ENCODE measurements around the gene KIAA1755.

The KIAA1755 gene

DNA sequence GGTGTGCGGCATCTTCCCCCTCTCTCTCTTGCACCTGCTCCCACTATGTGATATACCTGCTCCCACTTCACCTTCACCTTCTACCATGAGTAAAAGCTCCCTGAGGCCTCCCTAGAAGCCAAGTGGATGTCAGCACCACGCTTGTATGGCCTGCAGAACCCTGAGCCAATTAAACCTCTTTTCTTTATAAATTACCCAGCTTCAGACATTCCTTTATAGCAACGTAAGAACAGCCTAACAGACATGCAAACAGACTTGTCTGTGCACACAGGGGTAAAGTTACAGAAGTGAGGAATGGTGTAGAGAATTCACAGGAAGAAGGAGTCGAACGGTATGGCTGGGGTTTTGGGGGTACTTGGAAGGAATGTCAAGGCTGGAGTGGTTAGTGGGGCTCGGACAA is 80.7 kb downstream of the KIAA1755 start:
- DNase-seq = no peak

DNA sequence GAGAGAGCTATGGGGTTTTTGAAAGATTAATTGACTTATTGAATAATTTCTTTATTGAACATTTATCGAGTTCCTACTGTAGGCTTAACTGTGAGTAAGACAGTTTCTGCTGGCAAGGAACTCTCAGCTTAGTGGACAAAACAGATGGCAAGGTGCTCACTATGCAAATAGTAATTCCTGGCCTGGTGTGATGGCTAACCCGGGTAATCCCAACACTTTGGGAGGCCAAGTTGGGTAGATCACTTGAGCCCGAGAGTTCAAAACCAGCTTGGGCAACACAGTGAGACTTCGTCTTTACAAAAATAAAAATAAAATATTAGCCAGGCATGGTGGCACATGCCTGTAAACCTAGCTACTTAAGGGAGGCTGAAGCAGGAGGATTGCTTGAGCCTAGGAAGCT is 82.0 kb downstream of the KIAA1755 start:
- no peak for DNase-seq

DNA sequence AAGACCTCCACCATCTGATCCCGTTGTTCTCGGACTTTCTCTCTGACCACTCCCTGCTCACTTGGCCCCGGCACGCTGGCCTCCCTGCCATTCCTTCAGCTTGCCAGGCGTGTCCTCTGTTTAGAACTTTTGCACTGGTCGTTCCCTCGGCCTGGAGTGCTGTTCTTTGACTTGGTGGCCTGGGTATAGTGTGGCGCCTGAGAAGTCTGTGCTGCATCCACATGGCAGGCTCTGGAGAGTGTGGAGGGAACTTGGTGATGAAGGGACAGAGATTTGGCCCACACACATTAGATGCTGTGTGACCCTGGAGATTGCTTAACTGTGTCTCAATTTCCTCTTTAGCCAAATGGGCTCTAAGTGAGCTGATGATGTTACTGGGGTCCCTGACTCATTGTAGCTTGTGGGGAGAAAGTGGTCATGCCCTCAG is 82.5 kb downstream of the KIAA1755 start:
- DNase-seq = peak; percentile 41

DNA sequence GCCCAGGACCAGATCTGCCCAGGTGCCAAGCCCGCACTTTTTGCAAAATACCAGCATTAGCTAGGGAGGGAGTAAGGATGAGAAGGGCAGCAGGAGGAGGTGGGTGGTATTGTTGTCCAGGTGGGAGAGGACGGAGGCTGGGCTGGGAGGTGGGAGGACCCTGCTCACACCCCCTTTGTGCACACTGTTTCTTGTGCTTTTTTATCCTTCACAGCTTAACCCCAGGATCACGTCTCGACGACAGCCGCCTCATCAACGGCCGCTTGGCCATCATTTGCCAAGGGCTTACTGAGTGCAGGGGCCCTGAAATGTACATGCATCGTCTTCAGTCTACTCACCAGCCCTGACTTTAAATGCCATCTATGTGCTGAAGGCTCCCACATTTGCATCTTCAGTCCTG is 83.3 kb downstream of the KIAA1755 start:
- DNase-seq = peak; percentile 42

DNA sequence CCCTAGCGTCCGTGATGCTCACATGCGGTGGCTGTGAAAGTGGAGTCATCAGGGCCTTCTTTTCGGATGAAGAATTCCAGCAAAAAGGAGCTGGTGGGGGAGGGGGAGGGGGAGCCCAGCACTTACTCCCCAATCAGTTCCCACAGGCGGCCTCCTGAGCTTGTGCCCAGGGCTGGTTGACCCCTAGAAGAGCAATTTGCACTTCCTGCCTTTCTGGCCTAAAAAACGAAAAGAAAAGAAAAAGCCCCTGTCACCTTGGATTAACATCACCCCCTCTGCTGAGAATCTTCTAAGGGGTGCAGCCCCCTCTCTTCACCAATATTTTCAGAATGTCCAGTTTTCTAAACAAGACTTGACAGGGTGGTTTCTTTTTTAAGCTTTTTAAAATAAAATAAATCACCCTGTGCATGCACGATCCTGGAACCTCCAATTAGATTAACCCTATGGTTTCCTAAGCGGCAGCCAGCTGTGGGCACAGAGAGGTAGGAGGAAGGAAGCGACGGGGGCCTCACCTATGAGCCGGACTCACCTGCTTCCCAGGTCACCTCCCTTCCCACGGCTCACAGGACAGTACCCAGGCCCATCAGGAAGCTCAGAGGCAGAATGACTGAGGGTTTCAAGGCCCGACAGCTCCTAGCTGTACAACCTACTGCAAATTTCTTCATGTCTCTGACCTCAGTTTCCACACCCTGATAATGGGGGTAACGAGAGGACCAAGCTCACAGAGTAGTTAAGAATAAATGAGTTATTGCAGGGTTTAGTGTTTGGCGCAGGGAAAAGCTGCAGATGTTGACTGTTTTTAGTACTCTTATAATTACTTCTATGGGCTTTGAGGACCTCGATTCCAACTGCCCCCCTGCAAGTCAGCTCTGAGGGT is 85.0 kb downstream of the KIAA1755 start:
- peak; percentile 45 for DNase-seq

DNA sequence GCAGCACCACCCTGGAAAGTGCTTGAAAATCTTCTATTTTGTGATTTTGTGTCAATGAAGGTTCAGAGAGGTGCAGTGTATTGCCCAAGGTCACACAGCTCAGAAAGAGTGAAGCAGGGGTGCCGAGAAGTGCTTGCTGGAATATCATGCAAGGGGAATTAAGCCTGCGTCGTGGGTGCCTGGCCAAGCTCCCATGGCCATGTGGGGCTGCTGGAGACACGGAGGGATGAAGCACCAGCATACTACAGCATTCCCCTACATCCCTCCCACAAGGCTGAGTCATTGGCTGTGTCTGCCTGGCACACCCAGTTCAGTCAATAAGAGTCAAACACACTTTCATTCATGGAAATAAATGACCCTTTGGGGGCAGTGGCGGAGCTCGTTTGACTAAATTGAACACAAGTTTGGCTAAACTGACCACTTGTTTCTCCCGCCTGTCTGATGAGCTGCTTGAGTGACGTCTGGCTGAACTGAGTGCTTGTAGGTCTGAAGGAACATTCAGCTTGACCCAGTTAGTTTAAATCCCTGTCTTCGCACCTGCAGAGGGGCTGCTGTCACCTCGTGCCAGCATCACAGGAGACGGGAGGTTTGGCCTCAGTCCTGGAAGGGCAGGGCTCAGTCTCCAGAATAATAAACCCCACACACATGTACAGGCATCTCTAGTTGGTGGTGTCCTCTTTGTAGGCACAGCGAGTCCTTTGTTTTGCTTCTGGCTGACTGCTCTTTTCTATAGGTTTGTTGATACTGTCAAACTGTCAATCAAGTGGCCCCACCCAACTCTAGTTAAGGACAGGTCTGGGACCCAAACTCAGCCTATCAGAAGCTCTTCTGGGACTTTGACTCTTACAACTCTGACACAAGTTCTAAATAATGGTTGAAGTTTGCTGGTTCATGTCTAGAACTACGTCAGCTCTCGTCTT is 87.0 kb downstream of the KIAA1755 start:
- peak; percentile 92 for DNase-seq

DNA sequence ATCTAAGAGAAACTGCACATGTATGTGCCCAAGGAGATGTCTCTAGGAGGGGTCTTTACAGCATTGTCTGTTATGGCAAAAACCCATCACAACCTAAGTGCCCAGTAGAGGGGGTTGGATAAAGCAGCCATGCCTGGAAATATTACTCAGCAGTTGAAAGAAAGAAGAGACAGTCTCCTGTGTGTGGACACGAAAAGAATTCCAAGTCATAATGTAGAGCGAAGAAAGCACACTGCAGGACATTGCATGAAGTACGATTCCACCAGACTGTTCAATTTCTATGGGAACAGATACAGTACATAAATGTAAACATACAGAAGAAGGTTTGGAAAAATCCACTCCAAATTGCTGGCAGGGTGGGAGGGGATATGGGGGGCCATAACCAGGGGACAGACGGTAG is 88.1 kb downstream of the KIAA1755 start:
- DNase-seq = peak; percentile 56

DNA sequence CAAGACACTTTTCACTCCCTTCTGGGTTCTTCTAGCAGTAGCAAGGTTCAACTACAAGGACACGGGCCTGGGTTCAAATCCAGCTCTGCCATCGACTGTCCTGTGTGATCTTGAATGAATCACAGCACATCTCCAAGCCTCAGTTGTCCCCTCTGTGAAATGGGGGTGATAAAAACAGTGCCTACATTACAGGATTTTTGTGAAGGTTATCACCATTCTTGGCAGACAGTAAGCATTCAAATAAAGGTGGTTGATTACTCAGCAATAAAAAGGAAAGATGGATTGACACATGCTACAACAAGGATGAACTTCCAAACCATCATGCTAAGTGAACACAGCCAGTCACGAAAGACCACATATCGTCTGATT is 88.9 kb downstream of the KIAA1755 start:
- DNase-seq = no peak

DNA sequence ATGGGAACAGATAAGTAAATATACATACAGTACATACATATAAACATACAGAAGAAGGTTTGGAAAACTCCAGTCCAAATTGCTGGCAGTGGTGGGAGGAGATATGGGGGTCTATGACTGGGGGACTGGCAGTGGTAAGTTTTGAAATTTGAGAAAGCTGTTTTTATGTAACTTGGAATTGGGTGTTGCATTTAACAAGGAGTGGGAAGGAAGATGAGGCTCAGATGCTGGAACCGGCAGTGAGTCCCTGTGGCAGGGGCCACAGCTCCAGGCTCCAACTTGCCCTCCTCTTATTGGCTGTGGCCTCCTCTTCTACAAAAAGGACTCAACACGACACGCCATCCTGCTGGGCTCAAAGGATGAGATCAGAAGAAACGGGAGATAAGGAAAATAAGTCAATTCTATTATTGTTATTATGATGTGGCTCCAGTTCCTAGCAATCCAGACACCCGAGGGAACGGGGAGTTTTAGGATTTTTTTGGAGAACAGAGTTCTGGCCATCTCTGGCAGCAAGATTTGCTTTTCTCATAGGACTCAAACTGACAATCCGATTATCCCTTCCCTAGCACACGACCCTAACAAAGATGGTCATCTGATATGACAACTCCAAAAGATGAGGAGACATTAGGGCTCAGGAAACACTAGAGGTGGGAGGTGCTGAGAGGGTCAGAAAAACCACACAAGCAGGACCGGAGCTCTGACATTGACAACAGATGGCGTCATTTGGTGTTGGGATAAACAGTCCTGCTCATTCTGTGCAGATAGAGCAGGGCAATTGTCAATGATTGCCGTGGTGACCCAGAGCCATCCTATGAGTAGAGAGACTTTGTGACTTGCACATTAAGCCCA is 89.5 kb downstream of the KIAA1755 start:
- peak; percentile 67 for DNase-seq

DNA sequence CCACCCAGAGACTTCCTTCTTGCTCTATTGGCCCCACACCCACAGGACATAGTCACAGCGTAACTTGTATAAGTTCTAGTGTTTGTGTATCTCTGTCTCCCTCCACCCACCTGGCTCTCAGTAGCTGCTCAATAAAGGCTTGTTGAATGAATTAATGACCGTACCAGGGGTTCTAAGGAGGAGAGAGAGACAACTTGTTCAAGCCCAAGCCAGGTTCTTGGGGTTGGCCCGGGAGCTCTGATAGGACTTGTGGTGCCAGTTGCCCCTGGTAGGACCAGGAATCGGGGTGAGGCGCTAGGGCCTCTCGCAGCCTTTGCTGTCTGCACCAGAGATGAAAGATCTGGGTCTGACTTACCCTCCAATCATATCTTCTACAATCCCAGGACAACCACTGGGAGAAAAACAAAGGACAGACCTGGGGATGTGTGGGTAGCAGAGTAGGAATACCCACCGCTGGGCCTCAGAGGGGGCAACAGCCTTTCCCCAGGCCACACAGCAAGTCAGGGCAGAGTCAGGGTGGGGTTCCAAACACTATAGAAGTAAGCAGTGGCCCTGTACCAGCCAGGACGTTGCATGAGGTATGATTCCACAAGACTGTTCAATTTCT is 90.2 kb downstream of the KIAA1755 start:
- peak; percentile 35 for DNase-seq

DNA sequence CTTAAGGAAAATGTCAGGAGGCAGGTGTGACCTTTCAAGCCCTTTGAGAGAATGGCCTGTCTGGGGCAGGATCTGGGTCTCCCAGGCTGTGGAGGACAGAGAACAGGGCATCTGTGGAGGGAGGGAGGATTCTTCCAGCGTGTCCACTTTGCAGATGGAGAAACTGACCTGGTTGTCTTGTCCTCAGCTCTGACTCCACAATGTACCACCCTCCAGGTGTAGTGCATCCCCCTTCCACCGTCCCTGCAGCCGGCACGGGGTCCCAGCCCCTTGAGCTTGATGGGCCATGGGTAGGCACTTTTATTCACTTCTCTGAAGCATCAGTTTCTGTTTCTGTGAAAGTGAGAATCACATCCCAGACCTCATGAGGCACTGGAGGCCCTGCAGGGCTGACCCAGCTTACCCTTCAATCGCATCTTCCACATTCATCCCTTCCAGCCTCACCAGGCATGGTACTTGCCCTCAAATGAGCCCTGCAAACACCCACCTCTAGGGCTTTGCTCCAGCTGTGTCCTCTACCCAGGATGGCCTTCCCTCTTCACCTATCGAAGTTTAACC is 90.8 kb downstream of the KIAA1755 start:
- no peak for DNase-seq

DNA sequence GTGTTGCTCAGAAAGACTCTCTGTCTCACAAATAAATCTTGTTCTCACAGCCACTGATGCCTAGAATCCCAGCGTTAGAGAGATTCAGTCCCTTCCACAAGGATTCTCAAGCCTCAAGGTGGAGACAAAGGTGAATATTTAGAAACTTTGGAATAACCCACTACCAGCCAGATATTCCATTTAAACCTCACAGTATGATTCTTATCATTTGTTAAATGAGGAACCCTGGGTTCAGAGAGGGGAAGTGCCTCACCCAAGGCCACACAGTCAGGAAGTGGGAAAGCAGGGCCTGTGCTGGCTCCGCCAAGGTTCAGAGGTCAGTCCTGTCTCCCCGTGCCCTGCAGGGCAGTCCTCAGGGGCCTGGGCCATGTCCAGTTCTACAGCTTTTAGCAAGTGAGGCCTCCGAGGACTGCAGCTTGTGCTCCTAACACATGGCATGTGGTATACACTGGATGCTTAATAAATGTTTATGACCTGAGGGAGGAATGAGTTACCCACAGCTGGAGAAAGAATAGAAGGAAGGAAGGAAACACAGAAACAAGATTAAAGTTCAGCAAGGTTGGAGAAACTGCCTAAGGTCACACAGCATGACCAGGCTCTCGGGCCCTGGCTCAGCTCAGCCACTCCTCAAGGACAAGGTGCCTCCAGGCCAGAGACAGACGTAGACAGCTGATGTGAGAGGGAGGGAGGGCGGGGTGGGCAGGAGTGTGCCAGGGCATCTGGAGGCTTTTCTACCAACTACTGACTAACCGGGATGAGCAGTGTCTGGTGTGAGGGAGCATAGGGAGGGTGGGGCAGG is 91.5 kb downstream of the KIAA1755 start:
- DNase-seq = peak; percentile 87

DNA sequence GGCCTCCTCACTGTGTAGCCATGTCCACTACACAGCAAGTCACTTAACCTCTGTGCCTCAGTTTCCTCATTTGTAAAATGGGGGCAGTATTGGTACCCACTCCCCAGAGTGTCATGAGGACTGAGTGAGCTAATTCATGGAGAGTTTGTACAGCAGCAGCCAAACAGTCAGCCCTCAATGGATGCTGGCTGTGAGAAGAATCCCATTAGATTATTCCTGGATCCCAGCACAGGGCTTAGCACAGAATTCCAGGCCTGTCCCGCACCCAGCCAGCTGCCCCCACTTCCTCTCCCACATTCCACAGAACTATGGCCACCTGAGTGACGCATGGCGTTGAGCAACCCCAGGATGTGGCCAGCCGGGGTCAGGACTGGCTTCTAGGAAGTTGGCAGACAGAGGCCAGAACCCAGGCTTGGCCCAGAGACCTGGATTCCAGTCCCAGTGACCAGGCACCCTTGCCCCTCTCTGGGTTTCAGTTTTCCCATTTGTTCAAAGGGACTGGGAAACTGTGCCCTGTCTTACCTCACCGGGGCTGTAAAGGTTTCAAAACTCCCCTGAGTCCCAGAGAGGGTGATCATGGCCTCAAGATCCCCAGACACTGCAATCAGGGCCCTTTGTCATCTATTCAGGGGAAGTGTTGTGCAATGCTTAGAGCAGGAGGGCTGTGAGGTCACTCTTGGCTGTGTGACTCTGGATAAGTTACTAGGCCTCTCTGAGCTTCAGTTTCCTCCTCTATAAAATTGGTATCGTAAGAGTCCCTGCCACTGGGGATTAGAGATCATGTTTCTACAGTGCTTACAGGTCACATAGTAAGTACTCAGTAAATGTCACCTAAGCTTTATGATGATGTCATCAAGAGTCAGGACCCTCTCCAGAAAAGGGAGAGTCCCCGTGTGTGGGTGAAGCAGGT is 92.4 kb downstream of the KIAA1755 start:
- peak; percentile 97 for DNase-seq

DNA sequence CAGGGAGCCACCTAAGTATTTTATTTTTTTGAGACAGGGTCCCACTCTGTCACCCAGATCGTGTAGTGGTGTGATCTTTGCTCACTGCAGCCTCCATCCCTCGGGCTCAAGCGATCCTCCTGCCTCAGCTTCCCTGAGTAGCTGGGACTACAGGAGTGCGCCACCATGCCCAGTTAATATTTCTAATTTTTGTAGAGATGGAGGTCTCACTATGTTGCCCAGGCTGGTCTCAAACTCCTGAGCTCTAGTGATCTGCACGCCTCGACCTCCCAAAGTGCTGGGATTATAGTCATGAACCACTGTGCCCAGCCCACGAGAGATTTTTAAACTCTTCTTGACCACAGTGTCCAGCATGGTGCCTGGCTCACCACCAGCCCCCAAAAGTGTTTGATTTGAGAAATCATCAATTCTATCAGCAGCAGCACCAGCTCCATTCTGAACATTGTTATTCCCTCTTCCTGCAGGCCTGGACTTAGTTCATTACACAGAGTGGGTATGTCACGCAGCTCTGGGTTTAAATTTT is 93.1 kb downstream of the KIAA1755 start:
- DNase-seq = no peak

DNA sequence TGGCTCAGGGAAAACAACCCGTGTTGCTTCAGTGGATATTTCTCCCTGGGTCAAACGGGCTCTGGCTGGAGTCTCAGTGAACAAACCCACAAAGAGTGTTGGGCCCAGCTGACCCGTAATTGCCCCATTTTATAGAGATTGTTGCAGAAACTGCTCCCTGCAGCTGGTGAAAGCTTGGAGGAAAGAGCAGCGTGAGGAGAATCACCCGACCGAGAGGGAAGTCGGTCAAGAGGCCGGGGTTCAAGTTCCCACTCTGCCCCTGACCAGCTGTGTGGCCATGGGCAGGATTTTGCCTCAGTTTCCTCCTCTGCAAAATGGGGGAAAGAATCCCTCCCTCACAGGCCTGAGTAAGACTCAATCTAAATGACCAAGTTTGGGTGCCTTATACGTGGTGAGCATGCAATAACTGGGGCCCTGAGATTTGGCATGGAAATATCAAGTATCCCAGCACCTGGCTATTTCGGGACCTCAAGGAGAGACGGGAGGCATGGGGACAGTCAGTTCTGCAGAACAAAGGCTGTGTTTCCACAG is 93.8 kb downstream of the KIAA1755 start:
- DNase-seq = no peak

DNA sequence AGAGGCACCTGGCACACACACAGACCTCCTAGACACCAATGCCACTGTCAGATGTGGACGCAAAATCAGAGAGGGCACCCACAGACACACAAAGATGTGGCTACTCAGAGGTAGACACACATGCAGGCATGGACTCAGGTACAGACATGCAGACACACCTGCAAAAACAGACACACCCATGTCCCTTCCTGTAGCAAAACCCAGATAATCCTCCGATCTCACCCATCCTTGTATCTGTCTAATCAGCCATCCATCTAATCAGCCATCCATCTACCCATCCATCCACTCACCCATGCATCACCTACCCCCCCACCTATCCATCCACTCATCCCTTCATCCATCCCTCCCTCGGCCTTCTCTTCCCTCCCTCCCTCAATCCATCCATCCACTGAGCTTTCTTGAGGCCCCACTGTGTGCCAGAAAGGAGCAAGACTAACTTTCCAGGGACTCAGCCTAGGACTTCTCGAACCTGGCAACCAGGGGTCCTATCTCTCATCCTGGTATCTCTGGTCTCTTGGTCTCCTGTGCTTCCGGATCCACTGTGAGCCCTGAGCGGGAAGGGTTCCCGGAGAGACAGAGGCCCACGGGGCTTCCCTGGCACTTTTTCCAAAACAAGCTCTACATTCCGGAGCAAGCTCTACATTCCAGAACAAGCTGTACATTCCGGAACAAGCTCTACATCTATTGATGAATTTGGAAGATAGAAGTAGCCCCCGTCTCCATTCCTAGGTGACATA is 94.4 kb downstream of the KIAA1755 start:
- DNase-seq = peak; percentile 77

DNA sequence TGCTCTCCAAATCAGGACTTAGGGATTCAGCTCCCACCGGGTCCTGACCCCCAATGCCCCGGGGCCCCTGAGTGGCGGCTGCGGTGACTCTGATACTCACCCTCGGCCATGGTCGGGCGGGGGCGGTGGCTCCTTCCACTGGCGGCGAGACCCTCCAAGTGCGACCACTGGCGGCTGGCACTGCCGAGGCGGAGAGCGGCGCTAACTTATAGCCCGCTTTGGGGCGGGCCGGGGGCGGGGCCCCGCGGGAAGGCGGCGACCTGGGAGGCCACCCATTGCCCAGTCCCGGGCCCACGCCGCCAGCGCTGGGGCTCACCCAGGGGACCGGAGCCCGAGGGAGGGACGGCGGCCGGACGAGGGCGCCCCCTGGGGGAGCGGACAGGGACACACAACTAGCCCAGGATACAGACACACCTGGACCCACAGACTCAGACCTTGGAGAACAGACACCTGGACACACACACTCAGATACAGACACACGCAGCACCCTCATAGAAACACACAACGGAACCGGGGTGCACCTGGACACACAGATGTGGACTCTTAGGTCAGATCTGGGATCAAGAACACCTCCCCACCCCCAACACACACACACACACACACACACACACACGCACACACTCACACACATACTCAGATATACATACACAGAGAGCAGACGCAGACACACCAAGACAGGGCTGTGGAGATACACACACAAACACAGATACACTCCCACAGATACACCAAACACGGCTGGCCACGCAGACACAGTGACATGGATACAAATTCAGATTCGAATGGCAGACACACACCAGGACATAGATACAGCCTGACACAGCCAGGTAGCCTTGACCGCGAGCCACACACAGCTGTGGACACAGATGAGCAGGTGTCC is 95.2 kb downstream of the KIAA1755 start, which contains the start of gene TGM2:
TSS of gene TGM2 (minus strand) at position 182 of the 877 bp plus-strand sequence. CDS start at position 110, 72 bp downstream.
- peak; percentile 90 for DNase-seq

Data from islet precursor cell (in vitro differentiated cells).